C4-2B (cell line): ENCODE results near the gene SFMBT1.

Experiments
- ZFX ChIP-seq: fragments of 450-650 bp; IDR thresholded peaks from 2 replicates; pipeline ENCODE4 v1.6.1; 2017
- TF ChIP-seq, protein P1 (sequence below): fragments of 450-650 bp; conservative IDR thresholded peaks from 2 replicates; pipeline ENCODE4 v1.5.1; 2017; ENCODE audit warnings: mild to moderate bottlenecking

DNA sequence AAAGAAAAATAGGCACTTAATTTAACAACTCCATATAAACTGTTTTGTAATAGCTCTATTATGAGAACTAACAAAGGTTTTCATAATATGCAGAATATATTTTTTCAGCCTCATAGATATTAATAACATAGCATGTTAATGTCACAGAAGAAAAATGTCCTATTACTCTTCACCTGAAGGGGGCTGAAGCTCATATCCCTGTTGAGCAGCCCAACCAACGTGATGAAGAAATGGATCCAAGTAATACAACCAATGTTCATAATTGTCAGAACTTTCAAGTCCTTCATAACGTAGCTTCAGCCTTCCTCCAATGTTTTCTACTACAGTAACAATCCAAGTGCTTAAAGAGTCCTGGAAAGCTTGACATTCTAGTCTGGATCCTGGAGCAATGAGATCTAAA is 114.0 kb downstream of the SFMBT1 start:
- TF ChIP-seq, protein P1, sequence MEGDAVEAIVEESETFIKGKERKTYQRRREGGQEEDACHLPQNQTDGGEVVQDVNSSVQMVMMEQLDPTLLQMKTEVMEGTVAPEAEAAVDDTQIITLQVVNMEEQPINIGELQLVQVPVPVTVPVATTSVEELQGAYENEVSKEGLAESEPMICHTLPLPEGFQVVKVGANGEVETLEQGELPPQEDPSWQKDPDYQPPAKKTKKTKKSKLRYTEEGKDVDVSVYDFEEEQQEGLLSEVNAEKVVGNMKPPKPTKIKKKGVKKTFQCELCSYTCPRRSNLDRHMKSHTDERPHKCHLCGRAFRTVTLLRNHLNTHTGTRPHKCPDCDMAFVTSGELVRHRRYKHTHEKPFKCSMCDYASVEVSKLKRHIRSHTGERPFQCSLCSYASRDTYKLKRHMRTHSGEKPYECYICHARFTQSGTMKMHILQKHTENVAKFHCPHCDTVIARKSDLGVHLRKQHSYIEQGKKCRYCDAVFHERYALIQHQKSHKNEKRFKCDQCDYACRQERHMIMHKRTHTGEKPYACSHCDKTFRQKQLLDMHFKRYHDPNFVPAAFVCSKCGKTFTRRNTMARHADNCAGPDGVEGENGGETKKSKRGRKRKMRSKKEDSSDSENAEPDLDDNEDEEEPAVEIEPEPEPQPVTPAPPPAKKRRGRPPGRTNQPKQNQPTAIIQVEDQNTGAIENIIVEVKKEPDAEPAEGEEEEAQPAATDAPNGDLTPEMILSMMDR = no peak; the same call in 1 of the 2 replicates
- TF ChIP-seq ZFX = no peak
